HepG2 (cell line): ENCODE data around the gene CXCL17. TPM values are rescaled to one million over a fixed set of nuclear protein-coding genes. Genes with fewer than 3 reads are reported as not detected.

Experiments
- AGO1 ChIP-seq: fragments of 200-400 bp; formaldehyde crosslinking; IDR thresholded peaks from 2 replicates; pipeline ENCODE4 v1.6.1; 2017; ENCODE audit warnings: mild to moderate bottlenecking, low read depth, low read length, moderate library complexity; ENCODE audit not compliant: poor library complexity, severe bottlenecking
- ARID2 ChIP-seq: sonication (generic); formaldehyde crosslinking; IDR thresholded peaks from 2 replicates; pipeline ENCODE4 v1.8.1; 2022; ENCODE audit warnings: mild to moderate bottlenecking, missing genetic modification reagents, borderline replicate concordance
- ATF7 ChIP-seq, 2 experiments: fragments of 450-650 bp in 1 of 2; sonication (generic) in 1 of 2; formaldehyde crosslinking in 1 of 2; IDR thresholded peaks; 2 replicates each; pipeline versions ENCODE4 v1.4.0 to v1.6.1; 2016 to 2020; ENCODE audit warnings: antibody characterized with exemption in 1 of 2, mild to moderate bottlenecking in 1 of 2, missing genetic modification reagents in 1 of 2
- ELF3 ChIP-seq: IDR thresholded peaks from 2 replicates; pipeline ENCODE4 v1.6.1; 2016; ENCODE audit warnings: missing genetic modification reagents, missing compliant biosample characterization
- HHEX ChIP-seq: IDR thresholded peaks from 2 replicates; pipeline ENCODE4 v1.6.1; 2016; ENCODE audit warnings: control low read depth
- HOXA3 ChIP-seq: sonication (generic); formaldehyde crosslinking; IDR thresholded peaks from 2 replicates; pipeline ENCODE4 v1.5.0; 2020; ENCODE audit warnings: missing genetic modification reagents
- HOXA9 ChIP-seq: sonication (generic); formaldehyde crosslinking; IDR thresholded peaks from 2 replicates; pipeline ENCODE4 v1.8.1; 2022; ENCODE audit warnings: missing genetic modification reagents, mild to moderate bottlenecking, moderate library complexity, borderline replicate concordance
- JUNB ChIP-seq: sonication (generic); formaldehyde crosslinking; IDR thresholded peaks from 2 replicates; pipeline ENCODE4 v1.8.0; 2022; ENCODE audit warnings: missing genetic modification reagents, mild to moderate bottlenecking, borderline replicate concordance
- MIER2 ChIP-seq: IDR thresholded peaks from 2 replicates; pipeline ENCODE4 v1.6.1; 2016; ENCODE audit warnings: missing biosample characterization, missing genetic modification reagents
- PLRG1 ChIP-seq: fragments of 450-650 bp; conservative IDR thresholded peaks from 2 replicates; pipeline ENCODE4 v1.6.1; 2016
- POGZ ChIP-seq: sonication (generic); formaldehyde crosslinking; IDR thresholded peaks from 2 replicates; pipeline ENCODE4 v1.4.0; 2020; ENCODE audit warnings: mild to moderate bottlenecking, missing genetic modification reagents
- RFXAP ChIP-seq: sonication (generic); formaldehyde crosslinking; IDR thresholded peaks from 2 replicates; pipeline ENCODE4 v1.4.0; 2020; ENCODE audit warnings: missing genetic modification reagents, borderline replicate concordance
- RNF2 ChIP-seq: fragments of 450-650 bp; conservative IDR thresholded peaks from 2 replicates; pipeline ENCODE4 v1.6.1; 2016; ENCODE audit warnings: low read depth
- SATB2 ChIP-seq: sonication (generic); formaldehyde crosslinking; IDR thresholded peaks from 2 replicates; pipeline ENCODE4 v1.5.0; 2020; ENCODE audit warnings: missing genetic modification reagents
- SMAD3 ChIP-seq: sonication (generic); formaldehyde crosslinking; IDR thresholded peaks from 2 replicates; pipeline ENCODE4 v1.4.0; 2020; ENCODE audit warnings: missing genetic modification reagents
- SRSF9 ChIP-seq: fragments of 200-400 bp; formaldehyde crosslinking; IDR thresholded peaks from 2 replicates; pipeline ENCODE4 v1.6.1; 2018; ENCODE audit warnings: borderline replicate concordance, mild to moderate bottlenecking, low read depth, low read length; ENCODE audit not compliant: insufficient read depth, poor library complexity, severe bottlenecking
- TBL1XR1 ChIP-seq: fragments of 150-350 bp; IDR thresholded peaks from 2 replicates; pipeline ENCODE4 v1.6.1; 2014; ENCODE audit warnings: borderline replicate concordance, low read length; ENCODE audit not compliant: partially characterized antibody
- TCF7 ChIP-seq: sonication (generic); IDR thresholded peaks from 2 replicates; pipeline ENCODE4 v1.6.1; 2016; ENCODE audit warnings: antibody characterized with exemption, low read depth
- ZC3H13 ChIP-seq: sonication (generic); formaldehyde crosslinking; IDR thresholded peaks from 2 replicates; pipeline ENCODE4 v1.8.1; 2023; ENCODE audit warnings: mild to moderate bottlenecking, missing genetic modification reagents, moderate library complexity
- ZNF180 ChIP-seq: sonication (generic); formaldehyde crosslinking; IDR thresholded peaks from 2 replicates; pipeline ENCODE4 v1.4.0; 2020; ENCODE audit warnings: low read depth, missing genetic modification reagents, borderline replicate concordance
- ZNF547 ChIP-seq: sonication (generic); formaldehyde crosslinking; IDR thresholded peaks from 2 replicates; pipeline ENCODE4 v1.5.1; 2020; ENCODE audit warnings: mild to moderate bottlenecking, missing genetic modification reagents
- ZNF605 ChIP-seq: sonication (generic); formaldehyde crosslinking; IDR thresholded peaks from 2 replicates; pipeline ENCODE4 v1.8.0; 2022; ENCODE audit warnings: mild to moderate bottlenecking, missing genetic modification reagents
- ZNF646 ChIP-seq: sonication (generic); formaldehyde crosslinking; IDR thresholded peaks from 2 replicates; pipeline ENCODE4 v1.9.0; 2021; ENCODE audit warnings: mild to moderate bottlenecking, missing genetic modification reagents
- ZNF777 ChIP-seq: sonication (generic); formaldehyde crosslinking; IDR thresholded peaks from 2 replicates; pipeline ENCODE4 v1.4.0; 2020; ENCODE audit warnings: missing genetic modification reagents
- polyA plus RNA-seq, 8 experiments: library from polyadenylated mRNA; depleted of rRNA in 3 of 8; stranded (reverse) in 7 of 8; unstranded in 1 of 8; fragments of >200 nt; fragmentation: Illumina TruSeq in 4 of 8; extraction: Trizol in 4 of 8; gene quantifications; 2 replicates each; pipeline versions ENCODE4 v1.2.1 to v1.2.3, GENCODE V29; 2011 to 2016; ENCODE audit warnings: low read depth in 4 of 8, missing spikeins in 1 of 8, mixed read lengths in 1 of 8; ENCODE audit not compliant: insufficient read depth in 1 of 8
- total RNA-seq, 5 experiments: library from RNA; depleted of rRNA; stranded (reverse); fragments of >200 nt; fragmentation: Illumina TruSeq; extraction: Trizol; gene quantifications; 2 replicates each; pipeline ENCODE4 v1.2.3, GENCODE V29; 2016; ENCODE audit warnings: low read depth in 1 of 5

CXCL17 gene
- total and polyA plus RNA-seq, 2 of the 13 experiments (the other 11 are each of a cell fraction or from before 2014, with no cell fraction given), result 0.12 TPM; not detected in 1

- no peak for TF ChIP-seq HOXA9 (CRISPR knock-in tag)
- TF ChIP-seq ZNF547, result 0 out of 2 replicates have a peak, but pooled peaks have one; percentile 50
- no peak for TF ChIP-seq PLRG1
- TF ChIP-seq ZNF605 (CRISPR knock-in tag), result peak; percentile 68; the same call in 1 of the 2 replicates
- no peak for TF ChIP-seq AGO1
- TF ChIP-seq ZNF180 (CRISPR knock-in tag), result no peak
- TF ChIP-seq TBL1XR1, result peak; percentile 35
- TF ChIP-seq TCF7, result 0 out of 2 replicates have a peak, but pooled peaks have one; percentile 10
- TF ChIP-seq HHEX (CRISPR knock-in tag), result peak; percentile 64; the same call in 1 of the 2 replicates
- TF ChIP-seq RFXAP (CRISPR knock-in tag), result no peak
- TF ChIP-seq SMAD3 (CRISPR knock-in tag), result peak; percentile 86
- no peak for TF ChIP-seq ZC3H13 (CRISPR knock-in tag)
- peak; percentile 63; the same call in 1 of the 2 replicates for TF ChIP-seq HOXA3 (CRISPR knock-in tag)
- no peak for TF ChIP-seq SRSF9
- TF ChIP-seq ELF3 (CRISPR knock-in tag), result peak; percentile 93
- TF ChIP-seq ARID2 (CRISPR knock-in tag), result no peak
- TF ChIP-seq RNF2, result 0 out of 2 replicates have a peak, but pooled peaks have one; percentile 28
- TF ChIP-seq MIER2 (CRISPR knock-in tag), result peak; percentile 29; the same call in 1 of the 2 replicates
- no peak for TF ChIP-seq JUNB
- TF ChIP-seq SATB2 (CRISPR knock-in tag), result no peak
- no peak for TF ChIP-seq ZNF777 (CRISPR knock-in tag)
- 0 out of 2 replicates have a peak, but pooled peaks have one; percentile 36 for TF ChIP-seq POGZ (CRISPR knock-in tag)
- no peak for TF ChIP-seq ATF7 (IDR thresholded peaks at IDR 0.05)
- TF ChIP-seq ATF7 (CRISPR knock-in tag; IDR thresholded peaks at IDR 0.05), result peak; percentile 85
- TF ChIP-seq ZNF646 (CRISPR knock-in tag), result no peak
These were observed 9.1 kb downstream of the CXCL17 start (continued) for GRCh38 chr19:42433503-42434260.
